Lung (tissue), 12 donors: ENCODE results near the gene SPATA32. TPM values are rescaled to one million over a fixed set of nuclear protein-coding genes. Genes with fewer than 3 reads are reported as not detected.

Experiments
- ATAC-seq: fragments of 200-7000 bp; cut with Tn5 transposase; one replicate; pipeline ENCODE4 v1.9.1; 2020; ENCODE audit warnings: moderate number of reproducible peaks; ENCODE audit not compliant: insufficient read depth, low FRiP score
- DNase-seq, 3 donors: peaks; one replicate each; pipeline ENCODE4 v3.0.0-alpha.2; 2013 to 2017
- H3K27ac ChIP-seq, 2 donors: one replicate each; pipeline ENCODE4 v1.5.1; 2013; ENCODE audit warnings: mild to moderate bottlenecking in 2 of 2, moderate library complexity in 2 of 2, control low read depth in 1 of 2, inconsistent platforms in 1 of 2, low read depth in 1 of 2, low read length in 1 of 2
- H3K27me3 ChIP-seq, 3 donors: one replicate each; pipeline ENCODE4 v1.5.1; 2013; ENCODE audit warnings: low read length in 2 of 3; ENCODE audit not compliant: control insufficient read depth in 3 of 3, insufficient read depth in 3 of 3
- H3K36me3 ChIP-seq, 4 donors: one replicate each; pipeline ENCODE4 v1.5.1; 2013; ENCODE audit warnings: low read length in 4 of 4, mild to moderate bottlenecking in 1 of 4, moderate library complexity in 1 of 4; ENCODE audit not compliant: control insufficient read depth in 4 of 4, insufficient read depth in 4 of 4
- H3K4me1 ChIP-seq, 5 donors: one replicate each; pipeline ENCODE4 v1.5.1; 2013; ENCODE audit warnings: low read length in 5 of 5, mild to moderate bottlenecking in 2 of 5, moderate library complexity in 1 of 5; ENCODE audit not compliant: control insufficient read depth in 5 of 5, insufficient read depth in 5 of 5
- H3K4me3 ChIP-seq: one replicate; pipeline ENCODE4 v1.5.1; 2013; ENCODE audit warnings: mild to moderate bottlenecking, control low read depth, moderate library complexity
- H3K9ac ChIP-seq, 2 donors: one replicate each; pipeline ENCODE4 v1.5.1; 2013; ENCODE audit warnings: low read length in 2 of 2, control low read depth in 1 of 2; ENCODE audit not compliant: insufficient read depth in 1 of 2
- H3K9me3 ChIP-seq, 4 donors: one replicate each; pipeline ENCODE4 v1.5.1; 2013; ENCODE audit warnings: low read length in 3 of 4, mild to moderate bottlenecking in 1 of 4, moderate library complexity in 1 of 4; ENCODE audit not compliant: control insufficient read depth in 4 of 4, insufficient read depth in 3 of 4
- CTCF ChIP-seq: IDR thresholded peaks from 2 replicates; pipeline ENCODE4 v1.5.1; 2012; ENCODE audit warnings: mild to moderate bottlenecking; ENCODE audit errors: control extremely low read depth, extremely low read depth
- WGBS, 2 donors: extraction: QIAGEN DNeasy Blood & Tissue Kit; methylation state at CpG; one replicate each; pipeline ENCODE4 v1.1.7; 2013; 5-methylcytosine and 5-hydroxymethylcytosine counted together
- polyA plus RNA-seq, 2 donors: library from polyadenylated mRNA; stranded (reverse); fragments of 200-250 nt; gene quantifications; one replicate each; pipeline ENCODE4 v1.2.1, GENCODE V29; 2013
- total RNA-seq, 2 donors: library from RNA; depleted of rRNA in 1 of 2; stranded (reverse); fragments of >200 nt in 1 of 2; gene quantifications; one replicate each; pipeline ENCODE4 v1.2.1, GENCODE V29; 2014 to 2021
- donor health status: control.
- donor health status: control.
- donor health status: Bipolar disorder and iron deficiency.
- donor health status: healthy.
- donor health status: DM: yes; HTN: yes; CAD: no.

SPATA32 gene
- total and polyA plus RNA-seq, 4 donors, result 0.08 to 0.40 (median 0.21) TPM; not detected in 1

- no peaks in the 10 kb centered on the region for H3K27me3 ChIP-seq
- H3K27ac ChIP-seq, result peak overlapping the region in 1 of 2 donors; percentile 35
- H3K4me3 ChIP-seq, result no peak overlapping the region
- ATAC-seq (no peak), DNase-seq (no peak)
- no peaks in the 10 kb centered on the region for H3K9me3 ChIP-seq
- H3K9ac ChIP-seq, result no peak overlapping the region
- H3K36me3 ChIP-seq, result peaks cover 12 to 45% (median 24%) of the 10 kb centered on the region in 4 donors
- H3K4me1 ChIP-seq, result peaks cover 0 to 22% (median 10%) of the 10 kb centered on the region in 5 donors
- no peak for TF ChIP-seq CTCF
- whole genome bisulfite sequencing, 2 donors, result 87 to 88% methylated on average over 7 of the region's 7 CpGs
Observed at GRCh38 chr17:45263477-45263860, 1.6 kb upstream of the SPATA32 start.

GRCh38 chr17:45262516-45263476 is 902 bp upstream of the SPATA32 start:
- no peak overlapping the region for H3K4me3 ChIP-seq
- DNase-seq (peak; percentile 43 to 65 (median 55)), ATAC-seq (no peak)
- H3K36me3 ChIP-seq, result peaks cover 7 to 40% (median 23%) of the 10 kb centered on the region in 4 donors
- no peak for TF ChIP-seq CTCF
- H3K27ac ChIP-seq, result no peak overlapping the region
- peak overlapping the region in 1 of 2 donors; percentile 23 for H3K9ac ChIP-seq
- peaks cover 0 to 22% (median 10%) of the 10 kb centered on the region in 5 donors for H3K4me1 ChIP-seq
- 61 to 69% methylated on average over 18 of the region's 18 CpGs for WGBS, 2 donors
- H3K9me3 ChIP-seq, result no peaks in the 10 kb centered on the region
- no peaks in the 10 kb centered on the region for H3K27me3 ChIP-seq

- Histone ChIP-seq H3K27ac (no peak overlapping the region), H3K36me3 (peaks cover 0 to 19% (median 11%) of the 10 kb centered on the region in 4 donors), H3K4me1 (peaks cover 0 to 22% (median 10%) of the 10 kb centered on the region in 5 donors), H3K9me3 (no peaks in the 10 kb centered on the region), H3K27me3 (peaks cover 0 to 3% (median 0%) of the 10 kb centered on the region in 3 donors), H3K4me3 (no peak overlapping the region), H3K9ac (no peak overlapping the region)
- TF ChIP-seq CTCF, result no peak
- DNase-seq (no peak), ATAC-seq (no peak)
- 83 to 88% methylated on average over 7 of the region's 7 CpGs for WGBS, 2 donors
Observed at GRCh38 chr17:45260204-45260783, 1.6 kb downstream of the SPATA32 start.
